Loucy (cell line): ENCODE data around the gene DTNBP1.

Experiments
- H2AFZ ChIP-seq: fragments of 200-600 bp; sonication (generic); 2 replicates; pipeline ENCODE4 v1.6.0; 2016; ENCODE audit warnings: antibody characterized with exemption, mild to moderate bottlenecking, low read length, moderate library complexity
- H3F3A ChIP-seq: fragments of 200-600 bp; 2 replicates; pipeline ENCODE4 v1.6.0; 2016; ENCODE audit warnings: antibody characterized with exemption, low read depth, mild to moderate bottlenecking
- H3K27me3 ChIP-seq: fragments of 200-600 bp; sonication (generic); 2 replicates; pipeline ENCODE4 v1.6.1; 2014; ENCODE audit warnings: low read length, mild to moderate bottlenecking; ENCODE audit not compliant: insufficient read depth, poor library complexity, severe bottlenecking
- H3K36me3 ChIP-seq: fragments of 200-600 bp; sonication (generic); 2 replicates; pipeline ENCODE4 v1.6.1; 2016; ENCODE audit warnings: low read length; ENCODE audit not compliant: insufficient read depth
- H3K4me1 ChIP-seq: fragments of 200-600 bp; sonication (generic); 2 replicates; pipeline ENCODE4 v1.5.1; 2014; ENCODE audit warnings: low read length, mild to moderate bottlenecking; ENCODE audit not compliant: insufficient read depth, poor library complexity, severe bottlenecking
- H3K4me2 ChIP-seq: fragments of 200-600 bp; sonication (generic); 2 replicates; pipeline ENCODE4 v1.6.0; 2014; ENCODE audit warnings: antibody characterized with exemption, low read length, low read depth, mild to moderate bottlenecking; ENCODE audit not compliant: poor library complexity, severe bottlenecking
- H3K4me3 ChIP-seq: fragments of 200-600 bp; sonication (generic); 2 replicates; pipeline ENCODE4 v1.5.1; 2014; ENCODE audit warnings: low read length, mild to moderate bottlenecking, mixed read lengths; ENCODE audit not compliant: poor library complexity, severe bottlenecking
- H3K79me2 ChIP-seq: fragments of 200-600 bp; sonication (generic); 2 replicates; pipeline ENCODE4 v1.6.1; 2014; ENCODE audit warnings: low read length; ENCODE audit not compliant: insufficient read depth
- H3K9ac ChIP-seq: fragments of 200-600 bp; sonication (generic); 2 replicates; pipeline ENCODE4 v1.6.0; 2014; ENCODE audit warnings: mild to moderate bottlenecking, low read depth, low read length, moderate library complexity; ENCODE audit not compliant: poor library complexity, severe bottlenecking
- H3K9me2 ChIP-seq: fragments of 200-600 bp; sonication (generic); replicated peaks from 2 replicates; pipeline ENCODE4 v1.6.1; 2016; ENCODE audit warnings: low read depth, low read length, mixed read lengths
- H3K9me3 ChIP-seq: fragments of 200-600 bp; sonication (generic); 2 replicates; pipeline ENCODE4 v1.6.1; 2014; ENCODE audit warnings: mild to moderate bottlenecking, antibody characterized with exemption, low read length, low read depth; ENCODE audit not compliant: insufficient read depth
- H4K20me1 ChIP-seq: fragments of 200-600 bp; sonication (generic); 2 replicates; pipeline ENCODE4 v1.6.0; 2014; ENCODE audit warnings: antibody characterized with exemption, low read length, mild to moderate bottlenecking; ENCODE audit not compliant: insufficient read depth, poor library complexity, severe bottlenecking
- CTCF ChIP-seq: fragments of 200-600 bp; sonication (generic); conservative IDR thresholded peaks from 2 replicates; pipeline ENCODE4 v1.5.1; 2014; ENCODE audit warnings: mild to moderate bottlenecking, antibody characterized with exemption, low read length
- EZH2phosphoT487 ChIP-seq: fragments of 200-600 bp; IDR thresholded peaks from 2 replicates; pipeline ENCODE4 v1.6.1; 2018; ENCODE audit warnings: antibody characterized with exemption, mild to moderate bottlenecking, moderate library complexity, borderline replicate concordance

DTNBP1 gene

GRCh38 chr6:15569035-15569995, 93.5 kb downstream of the DTNBP1 start:
- Histone ChIP-seq H3K9me2 (no peaks in the 10 kb centered on the region), H3K9me3 (no peaks in the 10 kb centered on the region), H4K20me1 (no peaks in the 10 kb centered on the region), H3K79me2 (peaks cover 18% of the 10 kb centered on the region), H3F3A (no peaks in the 10 kb centered on the region), H3K9ac (no peak overlapping the region), H3K4me3 (no peak overlapping the region), H2AFZ (no peak overlapping the region), H3K4me2 (no peak overlapping the region), H3K27me3 (no peaks in the 10 kb centered on the region), H3K36me3 (no peaks in the 10 kb centered on the region), H3K4me1 (no peaks in the 10 kb centered on the region)
- TF ChIP-seq EZH2phosphoT487 (no peak), CTCF (no peak)

GRCh38 chr6:15562977-15563376, 99.9 kb downstream of the DTNBP1 start:
- Histone ChIP-seq H3K9ac (no peak overlapping the region), H3K9me3 (no peaks in the 10 kb centered on the region), H2AFZ (no peak overlapping the region), H3K4me3 (no peak overlapping the region), H3K4me2 (no peak overlapping the region), H3K9me2 (no peaks in the 10 kb centered on the region), H3K27me3 (no peaks in the 10 kb centered on the region), H3K36me3 (no peaks in the 10 kb centered on the region), H3K4me1 (peaks cover 4% of the 10 kb centered on the region), H3K79me2 (peaks cover 15% of the 10 kb centered on the region; the same call in 1 of the 2 replicates), H3F3A (no peaks in the 10 kb centered on the region), H4K20me1 (no peaks in the 10 kb centered on the region)
- TF ChIP-seq EZH2phosphoT487 (no peak), CTCF (no peak)

- TF ChIP-seq EZH2phosphoT487 (no peak), CTCF (no peak)
- no peaks in the 10 kb centered on the region for H3F3A ChIP-seq
Observed at GRCh38 chr6:15561447-15562199, 101.2 kb downstream of the DTNBP1 start.

More at GRCh38 chr6:15561447-15562199, 101.2 kb downstream of the DTNBP1 start:
- no peak overlapping the region for H3K4me3 ChIP-seq
- H3K36me3 ChIP-seq = no peaks in the 10 kb centered on the region
- peaks cover 12% of the 10 kb centered on the region for H3K4me1 ChIP-seq
- no peak overlapping the region for H2AFZ ChIP-seq
- H4K20me1 ChIP-seq = no peaks in the 10 kb centered on the region
- H3K9ac ChIP-seq = no peak overlapping the region
- no peak overlapping the region for H3K4me2 ChIP-seq
- H3K27me3 ChIP-seq = no peaks in the 10 kb centered on the region
- no peaks in the 10 kb centered on the region for H3K9me2 ChIP-seq
- peaks cover 15% of the 10 kb centered on the region; the same call in 1 of the 2 replicates for H3K79me2 ChIP-seq
- no peaks in the 10 kb centered on the region for H3K9me3 ChIP-seq
